ENCODE results near the gene SP2.
"Not testable (repeated sequence)": the region's sequence is repeated elsewhere in the genome, so short reads cannot be mapped to it uniquely, and the experiment has no call there.

The SP2 gene

DNA sequence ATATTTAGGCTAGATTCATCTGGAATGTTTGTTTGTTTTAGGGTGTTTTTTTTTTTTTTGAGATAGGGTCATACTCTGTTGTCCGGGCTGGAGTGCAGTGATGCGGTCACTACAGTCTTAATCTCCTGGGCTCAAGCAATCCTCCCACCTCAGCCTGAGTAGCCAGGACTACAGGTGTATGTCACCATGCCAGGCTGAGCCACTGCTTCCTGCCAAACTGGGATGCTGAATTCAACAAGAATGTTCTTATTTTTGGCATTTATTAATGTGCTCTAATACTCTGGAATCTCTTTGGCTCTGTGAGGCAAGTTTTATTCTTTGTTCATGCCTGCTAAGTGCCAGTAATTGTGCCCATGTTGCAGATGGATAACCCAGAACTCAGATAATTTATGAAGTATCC, 21.5 kb downstream of the SP2 start:
- no peaks in the 10 kb centered on the region for H3K27me3 ChIP-seq (ENCODE audit: control insufficient read depth, insufficient read depth, low read length)
- H3K36me3 ChIP-seq (ENCODE audit: control insufficient read depth, low read depth, low read length), result peaks cover 4% of the 10 kb centered on the region
- H3K27ac ChIP-seq (ENCODE audit: low read length), result no peak overlapping the region
- no peak overlapping the region for H3K4me3 ChIP-seq (ENCODE audit: low read length)
- no peaks in the 10 kb centered on the region for H3K4me1 ChIP-seq (ENCODE audit: control insufficient read depth, low read depth, low read length)
- H3K9me3 ChIP-seq (ENCODE audit: control insufficient read depth, low read depth, low read length), result no peaks in the 10 kb centered on the region
- no peak overlapping the region for H3K9ac ChIP-seq (ENCODE audit: low read length)

DNA sequence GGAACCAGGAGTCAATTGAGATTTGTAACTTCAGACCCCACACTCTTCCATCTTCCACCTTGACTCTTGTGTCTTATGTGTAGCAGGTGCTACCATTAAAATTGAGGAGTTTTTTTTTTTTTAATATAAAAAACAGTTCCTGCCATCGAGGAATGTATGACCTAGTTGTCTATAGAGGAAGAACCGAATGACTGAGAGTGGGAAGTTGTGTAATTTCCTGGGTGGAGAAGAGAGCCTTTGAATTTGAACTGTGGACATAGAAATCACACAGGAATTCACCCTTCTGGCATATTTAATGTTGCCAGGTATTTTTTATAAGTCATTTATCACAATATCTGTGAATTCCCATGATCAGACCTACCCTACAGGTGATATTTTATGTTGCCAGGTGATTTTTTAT, 22.0 kb downstream of the SP2 start:
- no peaks in the 10 kb centered on the region for H3K27me3 ChIP-seq (ENCODE audit: control insufficient read depth, insufficient read depth, low read length)
- no peak overlapping the region for H3K4me3 ChIP-seq (ENCODE audit: low read length)
- H3K27ac ChIP-seq (ENCODE audit: low read length), result no peak overlapping the region
- no peaks in the 10 kb centered on the region for H3K9me3 ChIP-seq (ENCODE audit: control insufficient read depth, low read depth, low read length)
- peaks cover 6% of the 10 kb centered on the region for H3K36me3 ChIP-seq (ENCODE audit: control insufficient read depth, low read depth, low read length)
- no peaks in the 10 kb centered on the region for H3K4me1 ChIP-seq (ENCODE audit: control insufficient read depth, low read depth, low read length)
- H3K9ac ChIP-seq (ENCODE audit: low read length), result no peak overlapping the region

GRCh38 chr17:47918991-47919390, 23.0 kb downstream of the SP2 start:
- Histone ChIP-seq H3K4me3 (ENCODE audit: low read length) (no peak overlapping the region), H3K27me3 (ENCODE audit: control insufficient read depth, insufficient read depth, low read length) (no peaks in the 10 kb centered on the region), H3K9me3 (ENCODE audit: control insufficient read depth, low read depth, low read length) (no peaks in the 10 kb centered on the region), H3K27ac (ENCODE audit: low read length) (no peak overlapping the region), H3K9ac (ENCODE audit: low read length) (no peak overlapping the region), H3K36me3 (ENCODE audit: control insufficient read depth, low read depth, low read length) (peaks cover 10% of the 10 kb centered on the region), H3K4me1 (ENCODE audit: control insufficient read depth, low read depth, low read length) (no peaks in the 10 kb centered on the region)

DNA sequence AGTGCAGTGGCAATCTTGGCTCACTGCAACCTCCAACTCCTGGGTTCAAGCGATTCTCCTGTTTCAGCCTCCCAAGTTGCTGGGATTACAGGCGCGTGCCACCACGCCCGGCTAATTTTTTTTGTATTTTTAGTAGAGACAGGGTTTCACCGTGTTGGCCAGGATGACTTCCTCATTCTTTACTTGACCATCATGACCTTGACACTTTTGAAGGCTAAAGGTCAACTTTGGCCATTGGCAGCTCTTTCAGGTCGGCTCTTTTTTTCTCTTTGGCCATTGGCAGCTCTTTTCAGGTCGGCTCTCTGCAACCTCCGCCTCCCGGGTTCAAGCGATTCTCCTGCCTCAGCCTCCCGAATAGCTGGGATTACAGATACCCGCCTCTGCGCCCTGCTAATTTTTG, 23.9 kb downstream of the SP2 start:
- peaks cover 16% of the 10 kb centered on the region for H3K36me3 ChIP-seq (ENCODE audit: control insufficient read depth, low read depth, low read length)
- H3K9ac ChIP-seq (ENCODE audit: low read length); H3K27ac ChIP-seq (ENCODE audit: low read length); H3K9me3 ChIP-seq (ENCODE audit: control insufficient read depth, low read depth, low read length); H3K27me3 ChIP-seq (ENCODE audit: control insufficient read depth, insufficient read depth, low read length); H3K4me1 ChIP-seq (ENCODE audit: control insufficient read depth, low read depth, low read length); H3K4me3 ChIP-seq (ENCODE audit: low read length): not testable (repeated sequence)

GRCh38 chr17:47924785-47925677, 29.0 kb downstream of the SP2 start:
- Histone ChIP-seq H3K4me3 (ENCODE audit: low read length) (no peak overlapping the region), H3K27me3 (ENCODE audit: control insufficient read depth, insufficient read depth, low read length) (no peaks in the 10 kb centered on the region), H3K36me3 (ENCODE audit: control insufficient read depth, low read depth, low read length) (peaks cover 22% of the 10 kb centered on the region), H3K9me3 (ENCODE audit: control insufficient read depth, low read depth, low read length) (no peaks in the 10 kb centered on the region), H3K27ac (ENCODE audit: low read length) (no peak overlapping the region), H3K4me1 (ENCODE audit: control insufficient read depth, low read depth, low read length) (no peaks in the 10 kb centered on the region), H3K9ac (ENCODE audit: low read length) (no peak overlapping the region)

GRCh38 chr17:47925678-47925988, 29.6 kb downstream of the SP2 start:
- H3K4me3 ChIP-seq (ENCODE audit: low read length), result no peak overlapping the region
- H3K36me3 ChIP-seq (ENCODE audit: control insufficient read depth, low read depth, low read length), result peaks cover 26% of the 10 kb centered on the region
- no peak overlapping the region for H3K27ac ChIP-seq (ENCODE audit: low read length)
- H3K4me1 ChIP-seq (ENCODE audit: control insufficient read depth, low read depth, low read length), result no peaks in the 10 kb centered on the region
- no peaks in the 10 kb centered on the region for H3K9me3 ChIP-seq (ENCODE audit: control insufficient read depth, low read depth, low read length)
- H3K27me3 ChIP-seq (ENCODE audit: control insufficient read depth, insufficient read depth, low read length), result no peaks in the 10 kb centered on the region
- no peak overlapping the region for H3K9ac ChIP-seq (ENCODE audit: low read length)

DNA sequence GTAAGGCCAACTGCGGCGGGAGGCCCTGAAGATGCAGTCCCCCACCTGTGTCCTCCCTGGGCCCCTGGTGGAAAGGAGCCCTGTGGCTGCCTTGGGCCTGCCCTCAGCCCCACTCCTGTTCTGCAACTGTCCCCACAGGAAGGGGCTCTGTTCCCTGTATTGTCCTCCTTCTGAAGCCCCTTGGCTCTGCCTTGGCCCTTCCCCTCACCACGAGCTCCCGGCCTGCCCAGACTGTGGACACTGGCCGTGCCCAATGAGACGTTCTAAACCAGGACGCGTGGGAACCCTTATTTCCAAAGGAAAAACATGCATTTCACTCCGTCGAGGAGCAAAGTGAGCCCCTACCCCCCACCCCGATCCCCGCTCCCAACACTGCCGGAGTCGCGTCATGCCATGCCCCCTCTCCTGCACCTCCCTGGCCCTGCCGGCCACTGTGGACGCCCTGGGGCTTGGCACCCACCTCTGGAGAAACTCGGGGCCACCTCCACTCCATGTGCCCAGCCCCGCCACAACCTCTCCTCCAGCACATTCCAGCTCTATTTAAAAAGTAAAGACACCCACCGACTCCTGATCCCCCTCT, 31.9 kb downstream of the SP2 start:
- H3K9ac ChIP-seq (ENCODE audit: low read length), result no peak overlapping the region
- H3K9me3 ChIP-seq (ENCODE audit: control insufficient read depth, low read depth, low read length), result no peaks in the 10 kb centered on the region
- H3K4me3 ChIP-seq (ENCODE audit: low read length), result no peak overlapping the region
- no peak overlapping the region for H3K27ac ChIP-seq (ENCODE audit: low read length)
- H3K36me3 ChIP-seq (ENCODE audit: control insufficient read depth, low read depth, low read length), result peaks cover 25% of the 10 kb centered on the region
- no peaks in the 10 kb centered on the region for H3K4me1 ChIP-seq (ENCODE audit: control insufficient read depth, low read depth, low read length)
- no peaks in the 10 kb centered on the region for H3K27me3 ChIP-seq (ENCODE audit: control insufficient read depth, insufficient read depth, low read length)

DNA sequence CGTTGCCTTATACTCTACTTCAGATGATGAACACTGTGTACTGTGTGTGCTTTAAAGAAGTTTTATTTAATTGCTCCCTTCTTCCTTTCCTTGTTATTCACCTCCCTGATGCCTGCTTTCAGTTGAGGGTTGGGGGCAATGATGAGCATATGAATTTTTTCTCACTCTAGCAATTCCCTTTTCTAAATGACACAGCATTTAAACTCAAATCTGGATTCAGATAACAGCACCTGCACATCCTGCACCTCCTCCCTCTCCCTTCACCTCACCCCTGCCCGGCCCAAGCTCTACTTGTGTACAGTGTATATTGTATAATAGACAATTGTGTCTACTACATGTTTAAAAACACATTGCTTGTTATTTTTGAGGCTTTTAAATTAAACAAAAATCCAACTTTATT, 32.4 kb downstream of the SP2 start:
- Histone ChIP-seq H3K27ac (ENCODE audit: low read length) (no peak overlapping the region), H3K9me3 (ENCODE audit: control insufficient read depth, low read depth, low read length) (no peaks in the 10 kb centered on the region), H3K9ac (ENCODE audit: low read length) (no peak overlapping the region), H3K4me1 (ENCODE audit: control insufficient read depth, low read depth, low read length) (no peaks in the 10 kb centered on the region), H3K4me3 (ENCODE audit: low read length) (no peak overlapping the region), H3K27me3 (ENCODE audit: control insufficient read depth, insufficient read depth, low read length) (no peaks in the 10 kb centered on the region), H3K36me3 (ENCODE audit: control insufficient read depth, low read depth, low read length) (peaks cover 20% of the 10 kb centered on the region)

GRCh38 chr17:47929218-47930000, 33.4 kb downstream of the SP2 start:
- no peak overlapping the region for H3K4me3 ChIP-seq (ENCODE audit: low read length)
- no peak overlapping the region for H3K9ac ChIP-seq (ENCODE audit: low read length)
- no peaks in the 10 kb centered on the region for H3K4me1 ChIP-seq (ENCODE audit: control insufficient read depth, low read depth, low read length)
- no peaks in the 10 kb centered on the region for H3K27me3 ChIP-seq (ENCODE audit: control insufficient read depth, insufficient read depth, low read length)
- no peaks in the 10 kb centered on the region for H3K9me3 ChIP-seq (ENCODE audit: control insufficient read depth, low read depth, low read length)
- H3K36me3 ChIP-seq (ENCODE audit: control insufficient read depth, low read depth, low read length), result peaks cover 17% of the 10 kb centered on the region
- H3K27ac ChIP-seq (ENCODE audit: low read length), result no peak overlapping the region

DNA sequence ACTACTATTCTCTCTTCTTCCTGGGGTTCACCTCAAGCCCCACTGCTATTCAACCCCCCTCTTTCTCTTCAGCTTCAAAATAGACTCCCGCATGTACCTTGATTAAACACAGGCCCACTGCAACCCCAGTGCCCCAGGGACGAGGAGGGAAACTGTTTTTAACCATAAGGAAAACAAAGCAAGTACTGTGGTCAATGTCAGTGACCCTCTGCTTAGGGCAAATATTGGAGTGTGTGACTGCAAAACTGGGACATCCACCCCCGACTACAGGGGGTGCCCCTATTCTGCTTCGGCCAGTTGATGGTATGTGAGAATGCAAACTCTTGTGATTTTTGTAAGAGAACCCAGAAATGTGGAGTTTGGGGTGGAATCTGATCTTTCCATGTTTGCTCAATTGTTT, 35.8 kb downstream of the SP2 start:
- no peak overlapping the region for H3K9ac ChIP-seq (ENCODE audit: low read length)
- H3K4me1 ChIP-seq (ENCODE audit: control insufficient read depth, low read depth, low read length), result no peaks in the 10 kb centered on the region
- H3K27ac ChIP-seq (ENCODE audit: low read length), result no peak overlapping the region
- H3K36me3 ChIP-seq (ENCODE audit: control insufficient read depth, low read depth, low read length), result peaks cover 4% of the 10 kb centered on the region
- no peaks in the 10 kb centered on the region for H3K9me3 ChIP-seq (ENCODE audit: control insufficient read depth, low read depth, low read length)
- no peak overlapping the region for H3K4me3 ChIP-seq (ENCODE audit: low read length)
- no peaks in the 10 kb centered on the region for H3K27me3 ChIP-seq (ENCODE audit: control insufficient read depth, insufficient read depth, low read length)

- H3K27ac ChIP-seq (ENCODE audit: low read length), result no peak overlapping the region
- no peaks in the 10 kb centered on the region for H3K9me3 ChIP-seq (ENCODE audit: control insufficient read depth, low read depth, low read length)
- no peaks in the 10 kb centered on the region for H3K27me3 ChIP-seq (ENCODE audit: control insufficient read depth, insufficient read depth, low read length)
Observed at GRCh38 chr17:47934856-47935255, 38.8 kb downstream of the SP2 start.

More at GRCh38 chr17:47934856-47935255, 38.8 kb downstream of the SP2 start:
- H3K4me3 ChIP-seq (ENCODE audit: low read length), result no peak overlapping the region
- H3K36me3 ChIP-seq (ENCODE audit: control insufficient read depth, low read depth, low read length), result peaks cover 3% of the 10 kb centered on the region
- H3K4me1 ChIP-seq (ENCODE audit: control insufficient read depth, low read depth, low read length), result no peaks in the 10 kb centered on the region
- no peak overlapping the region for H3K9ac ChIP-seq (ENCODE audit: low read length)

Measured in iPS-18a (cell line).